ENCODE data around the gene AIRE. TPM values are rescaled to one million over a fixed set of nuclear protein-coding genes. Genes with fewer than 3 reads are reported as not detected.

The AIRE gene
- total RNA-seq, 1 experiment from 2014 or later = 0.17 TPM

- H4K8ac ChIP-seq (replicated peaks; ENCODE audit: insufficient read length, low read depth, low read length) = no peak overlapping the region
- H3K4me1 ChIP-seq (ENCODE audit: insufficient read depth, low read length) = no peaks in the 10 kb centered on the region; the same call in 1 of the 2 replicates
- no peak overlapping the region for H3K14ac ChIP-seq (ENCODE audit: insufficient read depth, low read length)
- H2AFZ ChIP-seq (ENCODE audit: low read length) = no peak overlapping the region
- no peak overlapping the region for H2BK120ac ChIP-seq (ENCODE audit: low read depth, low read length, poor library complexity, severe bottlenecking)
- H3K18ac ChIP-seq (ENCODE audit: insufficient read length, low read depth, low read length) = no peak overlapping the region
- no peak overlapping the region for H4K5ac ChIP-seq (ENCODE audit: insufficient read length, low read depth, low read length)
- no peaks in the 10 kb centered on the region for H3K79me2 ChIP-seq (ENCODE audit: insufficient read depth, low read length)
- no peak overlapping the region for H2AK5ac ChIP-seq (ENCODE audit: insufficient read length, low read length)
- H3K23me2 ChIP-seq (ENCODE audit: insufficient read length, low read depth, low read length, poor library complexity, severe bottlenecking) = no peaks in the 10 kb centered on the region
- no peak overlapping the region for H3T11ph ChIP-seq (ENCODE audit: low read length)
- Mint-ChIP-seq H3K9me3 (no peaks in the 10 kb centered on the region), H3K27me3 (ENCODE audit: low read depth) (peaks cover 10% of the 10 kb centered on the region), H3K4me1 (peaks cover 5 to 8% of the 10 kb centered on the region in 2 experiments), H3K36me3 (ENCODE audit: insufficient read depth in 1 of 3, low read depth in 3 of 3) (no peaks in the 10 kb centered on the region; a peak in 1 of 7 replicates), H3K27ac (no peak overlapping the region), H3K4me3 (no peak overlapping the region)
- no peak overlapping the region for H3K4me2 ChIP-seq (ENCODE audit: insufficient read depth, insufficient read length, low read length)
- TF ChIP-seq CTCF (conservative IDR thresholded peaks at IDR 0.05) = no peak
- no peaks in the 10 kb centered on the region for H3K79me1 ChIP-seq (ENCODE audit: insufficient read depth, low read depth, low read length, poor library complexity, severe bottlenecking)
- H3K27ac ChIP-seq (ENCODE audit: insufficient read length, low read depth, low read length) = no peak overlapping the region
- no peak overlapping the region for H2BK20ac ChIP-seq (ENCODE audit: low read depth, low read length, poor library complexity, severe bottlenecking)
- H4K91ac ChIP-seq (ENCODE audit: insufficient read length, low read depth, low read length) = no peak overlapping the region
- H3K56ac ChIP-seq (ENCODE audit: insufficient read length, low read depth, low read length) = no peak overlapping the region
- no peaks in the 10 kb centered on the region for H3K27me3 ChIP-seq (ENCODE audit: insufficient read depth, low read length)
- no peak overlapping the region for H3K9ac ChIP-seq (ENCODE audit: extremely low read depth, insufficient read length, low read length)
- no peaks in the 10 kb centered on the region for H3K9me3 ChIP-seq (ENCODE audit: control insufficient read depth, low read depth, low read length)
- WGBS (ENCODE audit: extremely low coverage, insufficient read length, low lambda C conversion rate) = no CpG with 5 or more reads among the region's 12 CpGs
- DNase-seq = no peak
- no peak overlapping the region for H2BK5ac ChIP-seq (ENCODE audit: insufficient read length, low read length)
- H4K20me1 ChIP-seq (ENCODE audit: control insufficient read depth, insufficient read depth, insufficient read length) = no peaks in the 10 kb centered on the region
- no peak overlapping the region for H2BK15ac ChIP-seq (ENCODE audit: low read depth, low read length)
- no peak overlapping the region for H3K23ac ChIP-seq (ENCODE audit: insufficient read length, low read depth, low read length)
- no peak overlapping the region for H2BK12ac ChIP-seq (ENCODE audit: insufficient read length, low read depth, low read length)
- no peak overlapping the region for H3K4ac ChIP-seq (ENCODE audit: low read depth, low read length)
Observed at GRCh38 chr21:44262338-44263056, 23.2 kb upstream of the AIRE start.
